NCI-H2081 (cell line): ENCODE data around the gene PATJ.
"Not testable (repeated sequence)": the region's sequence is repeated elsewhere in the genome, so short reads cannot be mapped to it uniquely, and the experiment has no call there.

ENCODE experiments used
- DNase-seq, 2 experiments: peaks; one replicate each; lab custom pipeline; 2025; lab: John Stamatoyannopoulos, UW

PATJ gene

DNA sequence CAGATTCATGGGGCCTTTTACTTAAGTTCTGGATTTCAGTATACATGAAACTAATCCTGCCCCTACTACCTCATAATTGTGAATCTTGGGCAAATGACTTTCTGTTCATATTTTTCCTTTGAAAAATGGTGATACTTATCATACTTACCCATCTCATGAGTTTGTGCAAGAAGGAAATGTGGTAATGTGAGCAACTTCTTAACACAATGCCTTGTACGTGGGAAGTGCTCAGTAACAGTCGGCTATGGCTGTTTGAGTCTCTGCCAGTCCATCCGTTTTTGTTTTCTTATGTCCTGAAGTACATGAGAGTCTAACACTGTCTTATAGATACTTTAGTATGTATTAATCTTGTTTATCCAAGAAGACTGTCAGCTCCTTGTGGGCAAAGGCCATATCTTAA lies 86.5 kb downstream of the PATJ start:
- no peak for DNase-seq

DNA sequence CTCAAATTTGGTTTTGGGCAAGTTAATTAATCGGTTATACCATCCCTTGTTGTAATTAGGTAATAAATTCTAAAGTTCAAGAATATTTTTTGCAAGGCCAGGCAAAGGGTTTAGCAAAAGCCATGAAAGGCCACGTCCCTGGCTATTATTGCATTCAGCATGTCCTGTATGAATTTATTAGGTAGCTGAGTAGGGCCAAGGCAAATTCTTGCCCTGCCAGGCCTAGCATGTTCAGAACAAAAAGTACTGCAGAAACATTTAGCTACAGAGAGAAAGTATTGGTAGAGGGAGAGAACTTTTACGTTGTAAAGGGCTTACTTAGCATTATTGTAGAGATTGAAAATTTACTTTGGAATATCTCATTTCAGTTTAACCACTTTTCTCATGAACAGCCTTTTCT lies 94.4 kb downstream of the PATJ start:
- no peak for DNase-seq

DNA sequence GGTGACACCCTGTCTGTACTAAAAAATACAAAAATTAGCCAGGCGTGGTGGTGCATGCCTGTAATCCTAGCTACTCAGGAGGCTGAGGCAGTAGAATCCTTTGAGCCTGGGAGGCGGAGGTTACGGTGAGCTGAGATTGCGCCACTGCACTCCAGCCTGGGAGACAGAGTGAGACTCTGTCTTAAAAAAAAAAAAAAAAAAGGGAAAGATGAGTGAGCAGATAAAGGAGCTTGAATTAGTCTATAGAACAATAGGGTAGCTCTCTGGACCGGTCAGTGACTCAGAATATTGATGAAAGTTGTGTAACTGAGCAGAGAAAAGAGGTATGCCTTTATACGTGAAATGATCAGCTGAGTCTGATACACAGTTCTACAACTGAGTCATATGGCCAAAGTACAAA lies 95.3 kb downstream of the PATJ start:
- DNase-seq, result not testable (repeated sequence)

DNA sequence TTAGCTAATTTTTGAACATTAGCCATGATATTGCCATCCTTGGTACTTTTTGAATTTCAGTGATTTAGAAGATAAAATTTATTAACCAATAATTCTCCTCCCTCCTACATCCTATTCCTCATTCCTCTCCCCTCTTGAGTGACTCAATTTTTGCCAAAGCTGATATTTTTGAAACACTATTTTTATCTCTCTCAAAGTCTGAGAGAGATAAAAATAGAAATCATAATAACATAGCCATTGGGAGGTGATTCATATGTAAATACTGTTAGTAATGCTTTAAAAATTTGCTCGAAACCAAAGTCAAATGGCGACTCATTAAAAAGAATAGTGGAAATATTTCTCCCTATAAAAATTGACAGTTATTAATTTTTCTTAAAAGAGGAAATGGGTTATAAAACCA lies 97.4 kb downstream of the PATJ start:
- DNase-seq, result no peak

DNA sequence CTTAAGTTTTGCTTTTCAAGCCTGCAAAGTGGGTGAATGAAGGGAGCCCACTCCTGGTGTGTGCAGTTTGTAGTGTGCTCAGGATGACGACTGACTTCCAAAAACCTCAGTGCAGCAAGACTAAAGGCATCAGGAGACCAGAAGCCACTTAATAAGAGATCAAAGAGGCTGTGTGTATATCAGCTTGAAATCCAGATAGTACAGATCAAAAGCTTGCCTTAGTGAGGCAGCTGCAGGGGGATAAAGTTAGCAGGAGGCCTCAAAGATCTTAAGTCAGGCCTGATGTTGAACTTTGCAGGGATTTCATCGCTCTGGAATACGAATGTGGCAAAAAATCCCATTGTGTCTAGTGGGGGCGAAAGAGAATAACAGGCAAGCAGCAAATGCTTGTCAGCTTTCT lies 99.8 kb downstream of the PATJ start:
- DNase-seq, result no peak

DNA sequence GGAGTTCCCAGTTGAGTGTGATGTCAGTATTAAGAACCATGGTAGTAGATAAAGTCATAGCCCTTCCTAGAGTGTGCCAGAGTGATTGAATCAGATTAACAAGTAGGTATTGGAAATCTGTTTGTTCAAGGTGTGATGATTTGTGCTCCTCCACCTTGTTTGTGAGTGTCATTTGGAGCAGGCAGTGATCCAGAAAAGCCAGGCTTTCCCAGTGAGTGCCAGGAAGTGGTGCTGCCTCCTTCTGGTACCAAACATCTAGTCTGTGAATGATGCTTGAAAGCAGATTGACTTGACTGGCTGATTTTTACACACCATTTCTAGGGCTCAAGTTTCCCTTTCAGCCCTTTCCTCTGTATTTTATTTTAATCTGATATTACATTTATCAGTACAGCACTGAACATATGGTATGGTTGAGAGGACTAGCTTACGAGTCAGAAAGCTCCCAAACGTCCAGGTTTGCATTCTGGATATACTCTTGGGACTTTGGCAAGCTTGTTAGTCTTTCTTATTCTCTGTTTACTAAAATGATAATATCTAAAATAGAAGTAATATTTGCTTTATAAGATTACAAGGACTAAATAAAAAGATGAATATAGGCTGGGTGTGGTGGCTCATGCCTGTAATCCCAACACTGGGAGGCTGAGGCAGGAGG lies 100.7 kb downstream of the PATJ start:
- peak in 1 of 2 experiments; percentile 22 for DNase-seq

DNA sequence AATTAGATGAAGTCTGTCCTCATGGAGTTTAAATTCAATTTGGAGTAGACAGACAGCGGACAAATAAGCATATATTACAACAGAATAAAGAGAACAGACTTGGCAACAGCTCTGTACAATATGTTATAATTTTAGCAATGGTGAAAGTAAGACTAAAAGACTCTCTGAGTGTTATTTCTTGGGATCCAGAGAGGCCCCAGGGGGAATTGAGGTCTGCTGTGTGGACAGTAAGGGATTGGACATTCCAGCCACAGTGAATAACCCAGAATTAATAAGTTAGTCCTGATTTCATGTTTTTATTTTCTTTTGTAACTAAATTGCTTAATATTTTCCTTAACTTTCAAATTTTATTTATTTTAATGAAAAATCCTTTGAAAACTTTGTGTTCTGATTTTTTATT lies 101.7 kb downstream of the PATJ start:
- DNase-seq, result no peak

DNA sequence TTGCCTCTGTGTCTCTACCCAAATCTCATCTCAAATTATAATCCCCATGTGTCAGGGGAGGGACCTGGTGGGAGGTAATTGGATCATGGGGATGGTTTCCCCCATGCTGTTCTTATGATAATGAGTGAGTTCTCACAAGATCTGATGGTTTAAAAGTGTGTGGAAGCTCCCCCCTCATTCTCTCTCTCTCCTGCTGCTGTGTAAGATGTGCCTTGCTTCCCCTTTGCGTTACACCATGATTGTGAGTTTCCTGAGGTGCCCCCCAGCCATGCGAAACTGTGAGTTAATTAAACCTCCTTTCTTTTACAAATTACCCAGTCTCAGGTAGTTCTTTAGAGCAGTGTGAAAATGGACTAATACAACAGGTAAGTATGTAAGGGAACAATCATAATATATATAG lies 102.4 kb downstream of the PATJ start:
- DNase-seq, result not testable (repeated sequence)

DNA sequence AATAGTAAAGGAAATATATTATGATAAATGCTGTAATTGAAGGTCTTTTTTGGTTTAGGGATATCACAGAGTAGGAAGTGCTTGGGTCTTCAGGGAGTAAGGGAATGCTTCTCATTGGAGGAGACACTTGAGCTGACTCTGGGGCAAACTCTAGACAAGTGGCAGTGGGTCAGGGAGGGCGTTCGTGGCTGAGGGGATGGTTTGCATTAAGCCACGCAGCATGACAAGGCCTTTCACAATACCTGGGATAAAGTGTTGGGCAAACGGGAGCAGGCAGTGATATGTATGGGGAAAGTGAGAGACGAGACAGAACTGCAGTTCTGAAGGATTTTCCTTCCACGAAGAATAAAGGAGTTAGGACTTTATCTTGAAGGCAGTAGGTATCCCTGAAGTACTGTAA lies 109.0 kb downstream of the PATJ start:
- DNase-seq, result no peak

DNA sequence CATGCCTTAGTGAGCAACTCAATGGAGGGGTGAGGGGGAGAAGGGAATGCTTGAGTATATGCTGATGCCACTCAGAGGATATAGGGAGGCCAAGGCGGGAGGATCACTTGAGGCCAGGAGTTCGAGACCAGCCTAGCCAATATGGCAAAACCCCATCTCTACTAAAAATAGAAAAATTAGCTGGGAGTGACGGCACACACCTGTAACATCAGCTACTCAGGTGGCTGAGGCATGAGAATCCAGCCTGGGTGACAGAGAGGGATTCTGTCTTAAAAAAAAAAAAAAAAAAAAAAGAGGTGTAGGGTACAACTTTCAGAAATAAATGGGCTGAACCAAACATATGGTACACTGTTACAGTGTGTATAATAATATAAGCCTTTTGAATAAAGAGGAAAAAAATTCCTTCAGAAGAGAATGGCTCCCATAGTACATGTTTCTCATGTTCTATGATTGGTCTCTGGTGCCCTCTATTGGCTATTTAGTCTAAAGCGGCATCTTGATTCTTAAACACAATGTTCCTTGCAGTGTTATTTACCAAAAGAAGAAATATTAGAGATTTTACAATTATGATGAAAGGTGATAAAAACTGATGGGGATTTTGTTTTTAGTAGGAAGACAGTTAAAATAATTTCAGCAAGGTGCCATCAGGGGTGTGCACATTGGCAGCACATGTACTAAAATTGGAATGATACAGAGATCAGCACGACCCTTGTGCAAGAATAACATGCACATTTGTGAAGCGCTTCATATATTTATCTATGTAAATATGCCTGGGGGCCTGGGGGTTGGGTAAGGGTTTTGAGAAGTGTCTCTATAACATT lies 109.8 kb downstream of the PATJ start:
- peak; percentile 42 to 54 for DNase-seq

DNA sequence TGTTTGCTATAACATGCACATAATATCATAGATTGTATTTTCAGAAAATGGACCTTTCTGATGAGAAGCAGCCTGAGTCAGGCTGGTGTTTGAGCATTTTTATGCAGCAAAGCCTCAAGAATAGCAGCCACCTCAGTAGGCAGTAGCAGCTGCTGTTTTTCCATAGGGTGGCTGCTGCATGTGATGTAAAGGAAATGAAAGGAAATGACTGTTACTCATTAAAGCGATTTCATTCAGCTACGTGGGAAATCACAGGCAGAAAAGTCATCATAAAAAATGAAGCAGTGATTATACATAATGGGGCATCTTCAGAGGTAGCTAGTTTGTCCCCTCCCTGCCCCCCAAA lies 110.4 kb downstream of the PATJ start:
- no peak for DNase-seq

DNA sequence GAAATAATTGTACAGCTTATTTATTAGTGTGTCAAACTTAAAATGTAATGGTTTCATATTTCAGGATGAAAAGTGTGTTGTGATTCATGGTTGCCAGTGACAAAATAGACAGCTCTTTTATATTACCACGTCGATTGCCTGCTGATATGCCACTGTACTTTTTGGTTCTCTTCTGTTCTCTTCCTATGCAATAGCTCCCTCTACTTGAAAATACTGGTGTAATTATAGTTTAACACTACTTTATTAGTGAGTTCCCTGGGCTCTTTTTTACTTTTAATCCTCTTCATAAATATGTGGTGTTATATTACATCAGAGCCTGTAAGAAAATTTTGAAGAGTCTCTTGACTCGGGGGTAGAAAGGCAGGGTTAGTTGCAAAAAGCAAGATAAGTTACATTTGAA lies 111.3 kb downstream of the PATJ start:
- DNase-seq, result peak in 1 of 2 experiments; percentile 7

DNA sequence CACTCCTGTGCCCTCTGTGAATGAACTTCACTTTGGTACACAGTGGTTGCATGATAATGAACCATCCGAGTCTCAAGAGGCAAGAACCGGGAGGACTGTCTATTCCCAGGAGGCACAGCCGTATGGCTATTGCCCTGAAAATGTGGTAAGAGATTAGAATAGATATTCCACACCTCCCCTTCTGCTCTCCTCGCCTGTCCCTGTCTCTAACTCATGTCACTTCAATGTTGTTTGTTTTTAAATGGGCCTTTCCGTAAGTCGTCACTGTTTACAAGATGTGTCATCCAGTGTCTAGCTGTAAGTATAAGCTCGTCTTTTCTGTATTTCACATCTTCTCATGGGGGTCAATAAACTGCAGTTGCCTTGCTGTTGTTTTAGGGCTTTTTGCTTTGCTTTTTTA lies 122.2 kb downstream of the PATJ start:
- DNase-seq, result no peak

DNA sequence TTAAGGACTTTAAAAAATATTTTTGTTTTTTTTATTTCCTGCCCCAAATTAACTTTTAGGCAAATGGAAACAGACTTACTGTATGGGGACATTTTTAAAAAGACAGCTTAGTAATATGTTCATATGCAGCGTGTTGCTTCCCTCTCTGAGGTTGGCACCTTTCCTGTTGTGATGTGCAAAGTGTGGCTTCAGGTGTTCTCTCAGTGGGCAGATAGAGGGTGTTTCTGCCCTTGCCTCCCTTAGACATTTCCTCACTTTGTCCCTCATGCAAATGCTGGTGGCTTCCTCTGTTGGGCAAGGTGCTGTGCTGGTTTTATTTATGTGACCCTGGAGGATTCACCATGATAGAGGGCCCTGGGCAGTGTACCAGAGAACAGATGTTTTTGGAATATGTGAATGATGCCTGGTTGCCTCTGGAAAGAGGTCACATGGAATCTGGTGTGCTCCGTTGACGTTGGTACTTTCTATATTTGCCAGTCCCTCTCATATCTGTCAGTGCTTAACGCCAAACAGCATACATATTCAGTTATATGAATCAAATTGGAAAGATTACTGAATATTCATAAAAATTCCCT lies 123.5 kb downstream of the PATJ start:
- DNase-seq, result no peak

DNA sequence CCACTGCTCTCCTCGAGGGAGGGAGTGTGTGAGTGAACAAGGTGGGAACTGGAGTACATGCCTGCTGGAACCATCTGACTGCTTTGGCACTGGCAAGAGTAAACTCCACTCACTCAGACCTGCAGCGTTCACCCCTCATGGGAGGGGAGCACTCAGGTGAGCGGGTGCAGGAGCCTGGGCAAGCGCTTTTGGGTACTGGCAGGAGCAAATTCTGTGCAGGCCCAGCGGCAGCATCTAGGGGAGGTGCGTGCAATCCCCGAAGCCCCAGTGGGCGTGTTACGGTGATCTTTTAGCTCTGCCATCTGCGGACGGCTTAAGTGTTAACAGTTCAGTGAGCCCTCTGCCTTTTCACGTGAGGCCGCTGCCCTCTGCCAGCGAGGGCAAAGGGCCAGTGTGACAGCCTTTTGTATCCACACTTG lies 127.4 kb downstream of the PATJ start:
- DNase-seq, result no peak

DNA sequence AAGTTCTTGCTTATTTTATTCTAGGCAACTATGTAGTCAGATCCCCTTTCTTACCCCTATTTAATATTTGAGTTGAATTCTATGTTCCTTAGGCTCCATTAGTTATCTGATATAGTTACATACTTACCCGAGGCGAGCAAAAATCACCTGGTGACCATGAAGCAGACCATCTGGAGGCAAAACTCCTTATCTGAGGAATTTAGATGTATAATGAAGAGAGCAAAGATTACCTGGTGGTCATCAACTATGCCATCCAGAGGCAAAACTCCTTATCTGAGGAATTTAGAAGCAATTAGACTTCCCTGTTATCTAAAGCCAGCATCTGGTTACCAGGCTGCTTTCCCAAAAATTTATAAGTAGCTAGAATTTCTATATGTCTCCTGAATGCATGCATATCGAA lies 129.9 kb downstream of the PATJ start:
- no peak for DNase-seq

DNA sequence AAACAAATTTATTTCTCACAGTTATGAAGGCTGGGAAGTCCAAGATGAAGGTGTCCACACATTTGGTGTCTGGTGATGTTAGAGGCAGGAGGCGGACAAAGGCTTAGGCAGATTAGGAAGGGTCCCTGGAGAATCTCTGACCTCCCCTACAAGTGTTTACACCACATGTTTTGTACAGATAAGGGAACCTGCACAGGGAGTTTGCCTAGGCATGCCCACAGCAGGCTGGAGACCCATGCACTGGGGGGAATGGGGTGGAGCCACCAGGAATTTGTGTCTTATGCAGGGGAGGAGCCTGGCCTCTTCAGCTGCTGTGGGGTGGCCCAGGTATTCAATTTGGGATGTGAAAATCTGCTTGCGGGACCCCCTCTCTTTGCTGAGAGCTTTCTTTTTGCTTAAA lies 131.3 kb downstream of the PATJ start:
- no peak for DNase-seq

DNA sequence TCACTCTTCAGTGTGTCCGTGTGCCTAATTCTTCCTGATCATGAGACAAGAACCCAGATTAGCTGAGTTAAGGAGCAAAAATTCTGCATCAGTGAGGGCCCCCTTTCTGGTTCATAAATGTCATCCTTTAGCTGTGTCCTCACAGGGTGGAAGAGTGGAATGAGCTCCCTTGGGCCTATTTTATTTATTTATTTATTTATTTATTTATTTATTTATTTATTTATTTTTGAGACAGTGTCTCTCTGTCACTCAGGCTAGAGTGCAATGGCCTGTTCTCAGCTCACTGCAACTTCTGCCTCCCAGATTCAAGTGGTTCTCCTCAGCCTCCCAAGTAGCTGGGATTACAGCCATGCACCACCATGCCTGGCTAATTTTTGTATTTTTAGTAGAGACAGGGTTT lies 131.7 kb downstream of the PATJ start:
- no peak for DNase-seq

DNA sequence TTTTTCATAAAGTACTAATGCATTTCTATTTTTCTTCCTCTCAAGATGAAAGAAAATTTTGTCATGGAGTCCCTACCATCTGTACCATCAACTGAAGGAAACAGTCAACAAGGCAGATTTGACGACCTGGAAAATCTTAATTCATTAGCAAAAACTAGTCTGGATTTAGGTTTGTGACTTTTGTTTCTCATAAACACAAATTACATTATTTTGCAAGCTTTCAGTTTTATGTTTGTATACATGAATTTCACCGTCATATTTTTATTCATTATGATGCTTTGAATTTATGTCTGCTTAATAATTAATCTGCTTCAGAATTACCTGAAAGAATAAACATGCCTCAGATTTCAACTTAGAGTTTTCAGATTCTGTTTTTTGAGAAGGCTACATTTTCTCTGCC lies 132.9 kb downstream of the PATJ start:
- DNase-seq, result no peak

DNA sequence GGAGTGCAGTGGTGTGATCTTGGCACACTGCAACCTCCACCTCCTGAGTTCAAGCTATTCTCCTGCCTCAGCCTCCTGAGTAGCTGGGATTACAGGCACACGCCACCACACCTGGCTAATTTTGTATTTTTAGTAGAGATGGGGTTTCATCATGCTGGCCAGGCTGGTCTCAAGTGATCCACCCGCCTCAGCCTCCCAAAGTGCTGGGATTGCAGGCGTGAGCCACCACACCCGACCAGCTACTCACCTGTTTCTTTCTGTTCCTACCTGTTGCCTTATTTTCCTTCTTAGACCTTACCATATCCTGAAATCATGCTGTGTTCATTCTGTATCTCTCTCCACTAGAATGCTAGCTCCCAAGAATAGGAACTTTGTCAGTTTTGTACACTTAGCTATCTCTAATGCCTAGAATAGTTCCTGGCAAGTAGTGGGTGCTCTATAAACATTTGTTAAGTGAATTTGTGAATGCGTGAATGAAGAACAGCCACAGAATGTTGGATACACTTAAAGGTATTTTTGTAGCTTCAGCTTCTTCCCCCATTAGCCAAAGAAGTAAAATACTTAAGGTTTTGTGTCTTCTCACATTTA lies 137.7 kb downstream of the PATJ start:
- DNase-seq, result not testable (repeated sequence)

DNA sequence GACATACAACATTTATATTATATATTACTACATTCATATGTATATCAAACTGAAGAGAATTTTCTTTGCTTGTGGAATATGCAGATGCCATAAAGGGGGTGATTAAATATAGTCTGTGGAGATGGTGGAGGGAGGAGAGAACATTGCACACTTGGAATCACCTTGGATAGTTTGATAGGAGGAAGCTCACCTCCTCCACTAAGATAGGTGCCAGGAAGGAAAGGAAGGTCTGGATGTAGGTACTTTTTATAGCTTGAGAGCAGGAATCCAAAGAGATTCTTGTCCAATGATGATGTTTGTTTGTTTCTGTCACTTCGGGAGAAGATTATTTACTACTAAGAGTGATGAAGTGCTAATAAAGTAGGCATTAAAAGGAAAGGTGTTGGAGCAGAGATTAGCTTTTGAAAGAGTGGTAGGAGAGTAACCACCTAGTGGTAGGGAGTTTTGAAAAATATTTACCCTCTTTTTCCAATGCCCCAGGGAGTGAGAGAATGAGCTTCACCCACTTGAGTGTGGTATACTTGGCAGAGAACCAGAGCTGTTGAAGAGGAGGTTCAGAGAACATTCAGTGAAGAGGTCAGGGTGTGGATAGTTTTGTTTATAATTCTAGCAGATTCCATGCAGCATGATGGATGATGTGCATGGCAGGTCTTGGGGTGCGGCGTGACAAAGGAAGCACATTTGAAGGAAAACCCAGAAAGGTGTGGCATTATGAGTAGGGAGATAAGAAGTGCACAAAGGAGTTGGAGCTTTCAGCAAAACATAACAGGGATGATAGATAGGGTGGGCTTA lies 145.0 kb downstream of the PATJ start:
- peak; percentile 17 to 34 for DNase-seq

DNA sequence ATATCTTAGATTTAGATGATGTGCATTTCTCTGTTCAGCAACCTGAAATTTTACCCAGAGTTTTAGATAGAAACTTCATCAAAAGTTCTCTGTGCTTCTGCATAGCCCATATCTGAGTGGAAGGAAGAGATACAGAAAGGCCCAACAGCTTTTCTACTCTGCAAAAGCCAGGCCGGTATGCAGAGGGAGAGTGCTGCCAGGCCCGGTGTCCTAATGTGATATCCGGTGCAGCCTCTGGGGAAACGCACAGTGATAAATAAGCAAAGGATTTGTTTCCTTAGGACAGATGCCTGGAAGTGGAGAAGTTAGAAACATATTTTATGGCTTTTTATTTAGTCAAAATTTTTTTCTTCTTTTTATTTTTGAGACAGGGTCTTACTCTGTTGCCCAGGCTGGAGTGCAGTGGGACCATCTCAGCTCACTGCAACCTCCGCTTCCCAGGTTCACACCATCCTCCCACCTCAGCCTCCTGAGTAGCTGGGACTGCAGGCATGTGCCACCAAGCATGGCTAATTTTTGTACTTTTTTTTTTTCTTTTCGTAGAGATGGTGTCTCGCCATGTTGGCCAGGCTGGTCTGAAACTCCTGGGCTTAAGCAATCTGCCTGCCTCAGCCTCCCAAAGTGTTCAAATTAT lies 145.8 kb downstream of the PATJ start:
- DNase-seq, result no peak
